HL-60 (cell line): Measurements from ENCODE around the gene UHRF1.
"Not testable (repeated sequence)": the region's sequence is repeated elsewhere in the genome, so short reads cannot be mapped to it uniquely, and the experiment has no call there.

Source experiments
- DNase-seq, 2 experiments: peaks; one replicate each; pipeline ENCODE4 v3.0.0-alpha.2; 2010 to 2020; ENCODE audit warnings: low read depth in 1 of 2, low spot score in 1 of 2
- H3K27ac ChIP-seq: fragments of 250-450 bp; sonication (Bioruptor Pico); replicated peaks from 2 replicates; pipeline ENCODE4 v1.5.1; 2020; ENCODE audit warnings: mild to moderate bottlenecking, moderate library complexity
- H3K27me3 ChIP-seq: fragments of 250-450 bp; sonication (Bioruptor Pico); 2 replicates; pipeline ENCODE4 v1.5.1; 2021; ENCODE audit warnings: mild to moderate bottlenecking, moderate library complexity; ENCODE audit not compliant: insufficient read depth, poor library complexity, severe bottlenecking
- H3K4me3 ChIP-seq: replicated peaks from 2 replicates; pipeline ENCODE4 v1.5.1; 2011; ENCODE audit warnings: mild to moderate bottlenecking, control low read depth, low read length; ENCODE audit not compliant: insufficient read depth
- GABPA ChIP-seq: IDR thresholded peaks from 2 replicates; pipeline ENCODE4 v1.6.1; 2012; ENCODE audit warnings: low read depth
- POLR2AphosphoS5 ChIP-seq: IDR thresholded peaks from 2 replicates; pipeline ENCODE4 v1.6.1; 2012; ENCODE audit warnings: low read depth
- REST ChIP-seq: IDR thresholded peaks from 2 replicates; pipeline ENCODE4 v1.6.1; 2012; ENCODE audit warnings: low read depth; ENCODE audit not compliant: insufficient replicate concordance
- SPI1 ChIP-seq: IDR thresholded peaks from 2 replicates; pipeline ENCODE4 v1.6.1; 2012; ENCODE audit warnings: low read depth, mild to moderate bottlenecking, borderline replicate concordance
- TF ChIP-seq, protein P1 (sequence below): IDR thresholded peaks from one replicate; pipeline ENCODE4 v1.5.1; 2011; ENCODE audit warnings: low read length, control low read depth, inconsistent platforms; ENCODE audit not compliant: insufficient read depth

Gene UHRF1

DNA sequence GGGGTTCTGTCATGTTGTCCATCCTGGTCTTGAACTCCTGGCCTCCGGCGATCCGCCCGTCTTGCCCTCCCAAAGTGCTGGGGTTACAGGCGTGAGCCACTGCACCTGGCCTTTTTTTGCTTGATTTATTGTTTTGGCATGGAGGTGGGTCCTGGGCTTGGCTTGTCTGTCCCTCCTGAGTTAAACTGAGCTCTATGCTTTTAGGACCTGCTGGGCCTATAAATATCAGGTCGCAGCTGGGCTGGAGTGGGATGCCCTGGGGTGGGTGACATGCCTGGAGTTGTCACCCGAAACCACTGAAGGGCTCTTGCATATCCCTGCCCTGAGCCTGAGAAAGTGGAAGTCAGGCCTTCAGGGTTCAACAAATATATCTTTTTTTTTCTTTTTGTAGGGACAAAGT lies 12.2 kb upstream of the UHRF1 start:
- H3K4me3 ChIP-seq, result no peak overlapping the region
- peak overlapping the region; percentile 33 for H3K27ac ChIP-seq
- no peaks in the 10 kb centered on the region for H3K27me3 ChIP-seq
- DNase-seq, result no peak
- no peak for TF ChIP-seq GABPA
- no peak; the same call in 1 of the 2 replicates for TF ChIP-seq SPI1
- TF ChIP-seq POLR2AphosphoS5, result no peak
- TF ChIP-seq, protein P1, sequence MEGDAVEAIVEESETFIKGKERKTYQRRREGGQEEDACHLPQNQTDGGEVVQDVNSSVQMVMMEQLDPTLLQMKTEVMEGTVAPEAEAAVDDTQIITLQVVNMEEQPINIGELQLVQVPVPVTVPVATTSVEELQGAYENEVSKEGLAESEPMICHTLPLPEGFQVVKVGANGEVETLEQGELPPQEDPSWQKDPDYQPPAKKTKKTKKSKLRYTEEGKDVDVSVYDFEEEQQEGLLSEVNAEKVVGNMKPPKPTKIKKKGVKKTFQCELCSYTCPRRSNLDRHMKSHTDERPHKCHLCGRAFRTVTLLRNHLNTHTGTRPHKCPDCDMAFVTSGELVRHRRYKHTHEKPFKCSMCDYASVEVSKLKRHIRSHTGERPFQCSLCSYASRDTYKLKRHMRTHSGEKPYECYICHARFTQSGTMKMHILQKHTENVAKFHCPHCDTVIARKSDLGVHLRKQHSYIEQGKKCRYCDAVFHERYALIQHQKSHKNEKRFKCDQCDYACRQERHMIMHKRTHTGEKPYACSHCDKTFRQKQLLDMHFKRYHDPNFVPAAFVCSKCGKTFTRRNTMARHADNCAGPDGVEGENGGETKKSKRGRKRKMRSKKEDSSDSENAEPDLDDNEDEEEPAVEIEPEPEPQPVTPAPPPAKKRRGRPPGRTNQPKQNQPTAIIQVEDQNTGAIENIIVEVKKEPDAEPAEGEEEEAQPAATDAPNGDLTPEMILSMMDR, result no peak
- no peak for TF ChIP-seq REST

DNA sequence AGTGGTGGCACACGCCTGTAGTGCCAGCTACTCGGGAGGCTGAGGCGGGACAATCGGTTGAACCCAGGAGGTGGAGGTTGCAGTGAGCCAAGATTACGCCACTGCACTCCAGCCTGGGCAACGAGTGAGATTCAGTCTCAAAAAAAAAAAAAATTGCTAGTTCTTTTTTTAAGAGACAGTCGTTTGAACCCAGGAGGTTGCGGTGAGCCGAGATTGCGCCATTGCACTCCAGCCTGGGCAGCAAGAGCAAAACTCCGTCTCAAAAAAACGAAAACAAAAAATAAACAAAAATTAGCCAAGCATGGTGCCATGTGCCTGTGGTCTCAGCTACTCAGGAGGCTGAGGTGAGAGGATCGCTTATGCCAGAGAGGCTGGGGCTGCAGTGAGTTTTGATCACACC lies 8.4 kb upstream of the UHRF1 start:
- not testable (repeated sequence) for H3K4me3 ChIP-seq, H3K27me3 ChIP-seq
- H3K27ac ChIP-seq, result peak overlapping the region; percentile 77
- peak; percentile 88 to 95 for DNase-seq

- peak within 1 kb of the TSS; percentile 77 for H3K27ac ChIP-seq
- no peak for TF ChIP-seq POLR2AphosphoS5
- no peak for TF ChIP-seq REST
- no peak for TF ChIP-seq SPI1
- no peak for TF ChIP-seq GABPA
- TF ChIP-seq, protein P1, result no peak
- DNase-seq, result no peak
- no peaks in the 10 kb centered on the region for H3K27me3 ChIP-seq
- H3K4me3 ChIP-seq, result no peak within 1 kb of the TSS
These were observed 6.5 kb upstream of the UHRF1 start, which contains the start of gene ARRDC5 for GRCh38 chr19:4902796-4903195. ARRDC5 (minus strand) TSS chr19:4902896; CDS start chr19:4902825, 71 bp downstream.

- Histone ChIP-seq H3K4me3 (no peak overlapping the region), H3K27me3 (no peaks in the 10 kb centered on the region), H3K27ac (no peak overlapping the region)
- DNase-seq, result no peak
- TF ChIP-seq POLR2AphosphoS5 (no peak), GABPA (no peak), REST (no peak), SPI1 (no peak)
- TF ChIP-seq, protein P1, result no peak
These were observed 4.8 kb upstream of the UHRF1 start for GRCh38 chr19:4904481-4904880.
